Ectodermal cell (in vitro differentiated cells): Measurements from ENCODE around the gene NUBP1.

Experiments
- H3K27ac ChIP-seq: 2 replicates; pipeline ENCODE4 v1.7.0; 2013; ENCODE audit warnings: mild to moderate bottlenecking, low read depth, low read length; ENCODE audit not compliant: insufficient read depth, poor library complexity, severe bottlenecking
- H3K27me3 ChIP-seq: 2 replicates; pipeline ENCODE4 v1.7.0; 2013; ENCODE audit warnings: mild to moderate bottlenecking, low read length; ENCODE audit not compliant: insufficient read depth, control insufficient read depth, poor library complexity, severe bottlenecking
- H3K36me3 ChIP-seq: one replicate; pipeline ENCODE4 v1.7.0; 2013; ENCODE audit warnings: low read length; ENCODE audit not compliant: control insufficient read depth, insufficient read depth
- H3K4me1 ChIP-seq: one replicate; pipeline ENCODE4 v1.7.0; 2013; ENCODE audit warnings: low read length; ENCODE audit not compliant: control insufficient read depth, insufficient read depth
- H3K4me3 ChIP-seq: 2 replicates; pipeline ENCODE4 v1.7.0; 2013; ENCODE audit warnings: low read depth, low read length, control low read depth; ENCODE audit not compliant: insufficient read depth
- H3K9me3 ChIP-seq: 2 replicates; pipeline ENCODE4 v1.7.0; 2013; ENCODE audit warnings: mild to moderate bottlenecking, low read length, moderate library complexity; ENCODE audit not compliant: control insufficient read depth
- WGBS, 2 experiments: methylation state at CpG; one replicate each; pipeline ENCODE4 v1.1.7; 2013; ENCODE audit warnings: missing lambda C conversion rate in 2 of 2; 5-methylcytosine and 5-hydroxymethylcytosine counted together

NUBP1 gene

GRCh38 chr16:10751291-10751697 is 7.7 kb downstream of the NUBP1 start:
- H3K4me3 ChIP-seq: no peak overlapping the region
- no peaks in the 10 kb centered on the region for H3K36me3 ChIP-seq
- H3K4me1 ChIP-seq: no peaks in the 10 kb centered on the region
- 91 to 93% methylated on average over 13 of the region's 13 CpGs for WGBS, 2 experiments
- H3K27me3 ChIP-seq: no peaks in the 10 kb centered on the region
- H3K27ac ChIP-seq: no peak overlapping the region
- no peaks in the 10 kb centered on the region for H3K9me3 ChIP-seq

- WGBS, 2 experiments: 94 to 95% methylated on average over 10 of the region's 10 CpGs
- Histone ChIP-seq H3K4me1 (no peaks in the 10 kb centered on the region), H3K36me3 (peaks cover 6% of the 10 kb centered on the region), H3K27me3 (no peaks in the 10 kb centered on the region), H3K27ac (no peak overlapping the region), H3K9me3 (no peaks in the 10 kb centered on the region), H3K4me3 (no peak overlapping the region)
Measured at GRCh38 chr16:10752843-10753523, 9.3 kb downstream of the NUBP1 start.

- Histone ChIP-seq H3K4me1 (no peaks in the 10 kb centered on the region), H3K27me3 (no peaks in the 10 kb centered on the region), H3K27ac (no peak overlapping the region), H3K9me3 (no peaks in the 10 kb centered on the region), H3K36me3 (peaks cover 12% of the 10 kb centered on the region), H3K4me3 (no peak overlapping the region)
- WGBS, 2 experiments: 95% methylated on average over 5 to 6 of the region's 7 CpGs
Measured at GRCh38 chr16:10753670-10754069, 10.0 kb downstream of the NUBP1 start.

- 82 to 90% methylated on average over 4 of the region's 4 CpGs for WGBS, 2 experiments
- Histone ChIP-seq H3K9me3 (no peaks in the 10 kb centered on the region), H3K36me3 (peaks cover 21% of the 10 kb centered on the region), H3K4me1 (no peaks in the 10 kb centered on the region), H3K27me3 (no peaks in the 10 kb centered on the region), H3K27ac (no peak overlapping the region), H3K4me3 (no peak overlapping the region)
Measured at GRCh38 chr16:10754941-10755340, 11.3 kb downstream of the NUBP1 start.

GRCh38 chr16:10756574-10756973 is 12.9 kb downstream of the NUBP1 start:
- WGBS, 2 experiments: 92 to 97% methylated on average over 6 of the region's 6 CpGs
- H3K27me3 ChIP-seq: no peaks in the 10 kb centered on the region
- peaks cover 31% of the 10 kb centered on the region for H3K36me3 ChIP-seq
- no peaks in the 10 kb centered on the region for H3K9me3 ChIP-seq
- H3K4me3 ChIP-seq: no peak overlapping the region
- H3K27ac ChIP-seq: no peak overlapping the region
- H3K4me1 ChIP-seq: no peaks in the 10 kb centered on the region

GRCh38 chr16:10760858-10761257 is 17.2 kb downstream of the NUBP1 start:
- H3K36me3 ChIP-seq: peaks cover 64% of the 10 kb centered on the region
- no peak overlapping the region for H3K4me3 ChIP-seq
- 83 to 94% methylated on average over 1 to 3 of the region's 3 CpGs for WGBS, 2 experiments
- no peaks in the 10 kb centered on the region for H3K4me1 ChIP-seq
- no peak overlapping the region for H3K27ac ChIP-seq
- H3K27me3 ChIP-seq: no peaks in the 10 kb centered on the region
- H3K9me3 ChIP-seq: no peaks in the 10 kb centered on the region

GRCh38 chr16:10761373-10761772 is 17.7 kb downstream of the NUBP1 start:
- no peaks in the 10 kb centered on the region for H3K27me3 ChIP-seq
- 97% methylated on average over 8 of the region's 8 CpGs for WGBS, 2 experiments
- no peaks in the 10 kb centered on the region for H3K9me3 ChIP-seq
- H3K27ac ChIP-seq: no peak overlapping the region
- H3K36me3 ChIP-seq: peaks cover 66% of the 10 kb centered on the region
- no peak overlapping the region for H3K4me3 ChIP-seq
- no peaks in the 10 kb centered on the region for H3K4me1 ChIP-seq

- H3K36me3 ChIP-seq: peaks cover 68% of the 10 kb centered on the region
- no peaks in the 10 kb centered on the region for H3K9me3 ChIP-seq
- H3K4me1 ChIP-seq: no peaks in the 10 kb centered on the region
- no peak overlapping the region for H3K27ac ChIP-seq
- WGBS, 2 experiments: 94 to 96% methylated on average over 35 of the region's 35 CpGs
- H3K4me3 ChIP-seq: no peak overlapping the region
- no peaks in the 10 kb centered on the region for H3K27me3 ChIP-seq
Measured at GRCh38 chr16:10762336-10763016, 18.8 kb downstream of the NUBP1 start.

- no peaks in the 10 kb centered on the region for H3K27me3 ChIP-seq
- H3K36me3 ChIP-seq: peaks cover 59% of the 10 kb centered on the region
- WGBS, 2 experiments: 95 to 96% methylated on average over 7 of the region's 7 CpGs
- no peak overlapping the region for H3K27ac ChIP-seq
- no peak overlapping the region for H3K4me3 ChIP-seq
- H3K4me1 ChIP-seq: no peaks in the 10 kb centered on the region
- H3K9me3 ChIP-seq: no peaks in the 10 kb centered on the region
Measured at GRCh38 chr16:10763456-10763855, 19.8 kb downstream of the NUBP1 start.

GRCh38 chr16:10765772-10766171 is 22.1 kb downstream of the NUBP1 start:
- no peaks in the 10 kb centered on the region for H3K4me1 ChIP-seq
- 94 to 95% methylated on average over 4 of the region's 4 CpGs for WGBS, 2 experiments
- no peaks in the 10 kb centered on the region for H3K27me3 ChIP-seq
- no peak overlapping the region for H3K4me3 ChIP-seq
- H3K9me3 ChIP-seq: no peaks in the 10 kb centered on the region
- no peak overlapping the region for H3K27ac ChIP-seq
- peaks cover 45% of the 10 kb centered on the region for H3K36me3 ChIP-seq
